ENCODE measurements around the gene MPV17.
A peak's percentile ranks its signal among the peaks of the same experiment; 100 is the strongest.
"Not testable (repeated sequence)": the region's sequence is repeated elsewhere in the genome, so short reads cannot be mapped to it uniquely, and the experiment has no call there.

The MPV17 gene

GRCh38 chr2:27322301-27322765, 564 bp downstream of the MPV17 start:
- peak; percentile 5 for DNase-seq

GRCh38 chr2:27320958-27321543, 1.8 kb downstream of the MPV17 start:
- peak; percentile 59 for DNase-seq

GRCh38 chr2:27319839-27320238, 3.1 kb downstream of the MPV17 start:
- not testable (repeated sequence) for DNase-seq

GRCh38 chr2:27316655-27317412, 6.1 kb downstream of the MPV17 start:
- peak; percentile 91 for DNase-seq

GRCh38 chr2:27315122-27315521, 7.8 kb downstream of the MPV17 start:
- DNase-seq: no peak

- DNase-seq: no peak
Measured at GRCh38 chr2:27314709-27315108, 8.2 kb downstream of the MPV17 start.

GRCh38 chr2:27313882-27314645, 8.8 kb downstream of the MPV17 start:
- DNase-seq: no peak

GRCh38 chr2:27312152-27312551, 10.7 kb downstream of the MPV17 start:
- DNase-seq: no peak

- no peak for DNase-seq
Measured at GRCh38 chr2:27309651-27310050, 13.2 kb downstream of the MPV17 start.

GRCh38 chr2:27308359-27308881, 14.5 kb downstream of the MPV17 start, which contains the start of gene UCN:
TSS of gene UCN (minus strand) at chr2:27308445. CDS start at chr2:27307895, 550 bp downstream.
- DNase-seq: peak; percentile 63

- DNase-seq: peak; percentile 33
Measured at GRCh38 chr2:27307545-27308358, 15.1 kb downstream of the MPV17 start.

- no peak for DNase-seq
Measured at GRCh38 chr2:27307287-27307544, 15.7 kb downstream of the MPV17 start.

- peak; percentile 47 for DNase-seq
Measured at GRCh38 chr2:27306573-27307286, 16.2 kb downstream of the MPV17 start.

- DNase-seq: no peak
Measured at GRCh38 chr2:27306136-27306535, 16.8 kb downstream of the MPV17 start.

- DNase-seq: no peak
Measured at GRCh38 chr2:27305516-27305915, 17.4 kb downstream of the MPV17 start.

GRCh38 chr2:27304488-27305240, 18.2 kb downstream of the MPV17 start:
- DNase-seq: no peak

- DNase-seq: peak; percentile 84
Measured at GRCh38 chr2:27303093-27304025, 19.5 kb downstream of the MPV17 start.

- not testable (repeated sequence) for DNase-seq
Measured at GRCh38 chr2:27300606-27301005, 22.3 kb downstream of the MPV17 start.

GRCh38 chr2:27298391-27299080, 24.4 kb downstream of the MPV17 start:
- no peak for DNase-seq
